PC-9 (cell line): ENCODE measurements around the gene WDR7. TPM values are rescaled to one million over a fixed set of nuclear protein-coding genes. Genes with fewer than 3 reads are reported as not detected.

ENCODE experiments used
- BruUV-seq: library from RNA; stranded (reverse); fragments of 400-500 nt; replicated peaks from 2 replicates; lab custom pipeline; 2021; lab: Mats Ljungman, UMichigan
- CTCF ChIA-PET: fragments of 300-600 bp; sonication (Branson Sonifier 250); formaldehyde crosslinking; loops from one replicate; lab custom pipeline; 2022; ENCODE audit warnings: antibody characterized with exemption; lab: Charles Lee
- POLR2A ChIA-PET: fragments of 300-600 bp; sonication (Branson Sonifier 250); formaldehyde crosslinking; loops from one replicate; lab custom pipeline; 2022; ENCODE audit warnings: antibody characterized with exemption; ENCODE audit not compliant: unreplicated experiment; lab: Charles Lee
- DNase-seq, 2 experiments: peaks; one replicate each; pipeline versions ENCODE4 v3.0.0 to v3.0.0-alpha.2; 2015 to 2022; ENCODE audit warnings: mixed read lengths in 1 of 2
- H2AFZ ChIP-seq: fragments of 200-600 bp; sonication (generic); 2 replicates; pipeline ENCODE4 v1.8.1; 2017; ENCODE audit warnings: antibody characterized with exemption
- H3F3A ChIP-seq: fragments of 200-600 bp; sonication (generic); 2 replicates; pipeline ENCODE4 v1.8.1; 2017; ENCODE audit warnings: antibody characterized with exemption, mild to moderate bottlenecking, low read depth; ENCODE audit not compliant: insufficient read depth
- H3K27ac ChIP-seq: fragments of 200-600 bp; sonication (generic); 2 replicates; pipeline ENCODE4 v1.6.1; 2016; ENCODE audit warnings: mixed run types
- H3K27me3 ChIP-seq: fragments of 200-600 bp; sonication (generic); 2 replicates; pipeline ENCODE4 v1.6.1; 2016; ENCODE audit warnings: low read depth, mixed run types; ENCODE audit not compliant: insufficient read depth
- H3K36me3 ChIP-seq: fragments of 200-600 bp; sonication (generic); 2 replicates; pipeline ENCODE4 v1.6.1; 2016; ENCODE audit warnings: low read depth, mixed run types
- H3K4me1 ChIP-seq: fragments of 200-600 bp; sonication (generic); replicated peaks from 2 replicates; pipeline ENCODE4 v1.6.1; 2016; ENCODE audit warnings: mixed run types; ENCODE audit not compliant: insufficient read depth
- H3K4me2 ChIP-seq: fragments of 200-600 bp; sonication (generic); 2 replicates; pipeline ENCODE4 v1.6.1; 2017; ENCODE audit warnings: mixed run types
- H3K4me3 ChIP-seq: fragments of 200-600 bp; sonication (generic); 2 replicates; pipeline ENCODE4 v1.6.1; 2016; ENCODE audit warnings: mixed run types
- H3K79me2 ChIP-seq: fragments of 200-600 bp; sonication (generic); 2 replicates; pipeline ENCODE4 v1.6.1; 2017; ENCODE audit warnings: low read depth, mixed run types
- H3K9me2 ChIP-seq: fragments of 200-600 bp; sonication (generic); 2 replicates; pipeline ENCODE4 v1.8.1; 2017; ENCODE audit warnings: mild to moderate bottlenecking; ENCODE audit not compliant: insufficient read depth
- H3K9me3 ChIP-seq: fragments of 200-600 bp; sonication (generic); 2 replicates; pipeline ENCODE4 v1.8.1; 2016; ENCODE audit warnings: low read depth; ENCODE audit not compliant: insufficient read depth
- H4K20me1 ChIP-seq: fragments of 200-600 bp; sonication (generic); 2 replicates; pipeline ENCODE4 v1.8.1; 2017; ENCODE audit not compliant: insufficient read depth
- EZH2 ChIP-seq: fragments of 200-600 bp; sonication (generic); IDR thresholded peaks from 2 replicates; pipeline ENCODE4 v1.8.0; 2017; ENCODE audit warnings: antibody characterized with exemption, low read depth
- intact Hi-C: fragments of 100-400 bp; cut with micrococcal nuclease; formaldehyde crosslinking; loops from one replicate; pipeline ENCODE4 v1.10.0; 2022; ENCODE audit not compliant: unreplicated experiment
- total RNA-seq: library from RNA; stranded (reverse); gene quantifications from 2 replicates; pipeline ENCODE4 v1.2.3, GENCODE V29; 2021
- TF ChIP-seq, protein P1 (sequence below): fragments of 200-600 bp; sonication (generic); conservative IDR thresholded peaks from 2 replicates; pipeline ENCODE4 v1.6.1; 2017; ENCODE audit warnings: mixed run types, antibody characterized with exemption, mild to moderate bottlenecking, moderate library complexity

WDR7 gene
- total RNA-seq, 1 experiment from 2014 or later, result 7.7 TPM

DNA sequence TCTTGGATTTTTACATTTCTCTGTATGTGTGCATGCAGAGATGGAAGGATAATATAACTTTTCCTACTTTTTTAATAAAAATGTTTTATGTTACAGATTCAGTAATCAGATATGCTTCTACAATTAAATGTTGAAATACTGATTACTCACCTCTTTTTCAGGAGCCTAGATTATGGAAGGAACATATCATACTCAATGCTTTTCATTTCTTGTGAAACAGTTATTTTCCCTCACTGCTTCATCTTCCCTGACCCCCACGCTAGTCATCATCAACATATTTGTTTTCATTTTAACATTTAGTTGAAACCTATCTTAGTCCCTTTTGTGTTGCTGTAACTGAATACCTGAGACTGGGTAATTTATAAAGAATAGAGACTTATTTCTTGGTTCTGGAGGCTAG lies 190.7 kb downstream of the WDR7 start:
- CTCF ChIA-PET, result no interaction called here
- no peak overlapping the region for H3K4me2 ChIP-seq

DNA sequence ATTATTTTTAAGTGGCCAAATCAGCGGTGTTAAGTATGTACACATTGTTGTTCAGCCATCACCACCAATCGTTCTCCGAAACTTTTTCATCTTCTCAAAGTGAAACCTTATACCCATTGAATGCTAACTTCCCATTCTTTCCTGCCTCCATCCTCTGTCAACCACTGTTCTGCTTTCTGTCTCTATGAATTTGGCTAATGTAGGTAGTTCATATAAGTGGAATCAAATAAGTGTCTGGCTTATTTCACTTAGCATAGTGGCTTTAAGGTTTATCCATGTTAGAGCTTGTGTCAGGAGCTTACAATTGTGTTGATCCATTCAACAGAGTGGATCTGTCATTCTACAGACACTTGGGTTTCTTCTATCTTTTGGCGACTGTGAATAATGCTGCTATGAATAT lies 192.1 kb downstream of the WDR7 start:
- BruUV-seq, result no TSS peak
- no peaks in the 10 kb centered on the region for H3F3A ChIP-seq
- no peak for TF ChIP-seq EZH2
- TF ChIP-seq, protein P1, sequence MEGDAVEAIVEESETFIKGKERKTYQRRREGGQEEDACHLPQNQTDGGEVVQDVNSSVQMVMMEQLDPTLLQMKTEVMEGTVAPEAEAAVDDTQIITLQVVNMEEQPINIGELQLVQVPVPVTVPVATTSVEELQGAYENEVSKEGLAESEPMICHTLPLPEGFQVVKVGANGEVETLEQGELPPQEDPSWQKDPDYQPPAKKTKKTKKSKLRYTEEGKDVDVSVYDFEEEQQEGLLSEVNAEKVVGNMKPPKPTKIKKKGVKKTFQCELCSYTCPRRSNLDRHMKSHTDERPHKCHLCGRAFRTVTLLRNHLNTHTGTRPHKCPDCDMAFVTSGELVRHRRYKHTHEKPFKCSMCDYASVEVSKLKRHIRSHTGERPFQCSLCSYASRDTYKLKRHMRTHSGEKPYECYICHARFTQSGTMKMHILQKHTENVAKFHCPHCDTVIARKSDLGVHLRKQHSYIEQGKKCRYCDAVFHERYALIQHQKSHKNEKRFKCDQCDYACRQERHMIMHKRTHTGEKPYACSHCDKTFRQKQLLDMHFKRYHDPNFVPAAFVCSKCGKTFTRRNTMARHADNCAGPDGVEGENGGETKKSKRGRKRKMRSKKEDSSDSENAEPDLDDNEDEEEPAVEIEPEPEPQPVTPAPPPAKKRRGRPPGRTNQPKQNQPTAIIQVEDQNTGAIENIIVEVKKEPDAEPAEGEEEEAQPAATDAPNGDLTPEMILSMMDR, result no peak

More for the DNA sequence above, 190.7 kb downstream of the WDR7 start:
- Histone ChIP-seq H3K79me2 (no peaks in the 10 kb centered on the region), H4K20me1 (0 out of 2 replicates have a peak, but pooled peaks cover 3% of the 10 kb centered on the region), H3K27ac (no peak overlapping the region), H3K27me3 (no peaks in the 10 kb centered on the region), H3K9me2 (no peaks in the 10 kb centered on the region), H3K4me3 (no peak overlapping the region), H3F3A (no peaks in the 10 kb centered on the region), H2AFZ (no peak overlapping the region), H3K9me3 (no peaks in the 10 kb centered on the region; the same call in 1 of the 2 replicates), H3K4me1 (no peaks in the 10 kb centered on the region), H3K36me3 (no peaks in the 10 kb centered on the region)
- POLR2A ChIA-PET, result no interaction called here
- TF ChIP-seq, protein P1, result no peak
- no peak for TF ChIP-seq EZH2
- no peak for DNase-seq
- BruUV-seq, result no TSS peak
- intact Hi-C loops, result no loop called here

DNA sequence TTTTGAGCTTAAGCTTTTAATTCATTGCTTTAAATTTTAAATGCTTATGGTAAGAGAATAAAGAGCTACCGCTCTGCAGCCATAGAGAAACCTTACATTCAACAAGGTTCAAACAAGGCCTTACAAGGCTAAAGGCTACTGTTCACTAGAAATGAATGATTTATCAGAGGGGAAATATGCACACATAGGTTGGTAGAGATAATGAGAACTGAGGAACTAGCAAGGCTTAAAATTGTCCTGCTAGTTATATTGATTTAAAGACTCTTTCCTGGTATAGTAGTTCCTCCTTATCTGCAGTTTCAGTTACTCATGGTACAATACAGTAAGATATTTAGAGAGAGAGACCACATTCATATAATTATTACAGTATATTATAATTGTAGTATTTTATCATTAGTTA lies 193.4 kb downstream of the WDR7 start:
- DNase-seq, result no peak
- Histone ChIP-seq H2AFZ (no peak overlapping the region), H3K27ac (no peak overlapping the region), H3K4me3 (no peak overlapping the region), H3K36me3 (no peaks in the 10 kb centered on the region), H3K79me2 (no peaks in the 10 kb centered on the region), H3K9me2 (no peaks in the 10 kb centered on the region), H3K4me1 (no peaks in the 10 kb centered on the region), H3F3A (no peaks in the 10 kb centered on the region), H3K27me3 (no peaks in the 10 kb centered on the region), H3K9me3 (no peaks in the 10 kb centered on the region; the same call in 1 of the 2 replicates), H3K4me2 (no peak overlapping the region), H4K20me1 (0 out of 2 replicates have a peak, but pooled peaks cover 3% of the 10 kb centered on the region)
- no TSS peak for BruUV-seq
- TF ChIP-seq EZH2, result no peak
- TF ChIP-seq, protein P1, result no peak
- ChIA-PET CTCF (no interaction called here), POLR2A (no interaction called here)
- intact Hi-C loops, result no loop called here

More for the DNA sequence above, 192.1 kb downstream of the WDR7 start:
- H3K36me3 ChIP-seq, result no peaks in the 10 kb centered on the region
- no peak overlapping the region for H3K4me3 ChIP-seq
- no peak overlapping the region for H3K27ac ChIP-seq
- H3K27me3 ChIP-seq, result no peaks in the 10 kb centered on the region
- no peaks in the 10 kb centered on the region for H3K79me2 ChIP-seq
- H3K9me3 ChIP-seq, result no peaks in the 10 kb centered on the region; the same call in 1 of the 2 replicates
- no peak for DNase-seq
- no peaks in the 10 kb centered on the region for H3K9me2 ChIP-seq
- H4K20me1 ChIP-seq, result 0 out of 2 replicates have a peak, but pooled peaks cover 3% of the 10 kb centered on the region
- no peak overlapping the region for H2AFZ ChIP-seq
- H3K4me1 ChIP-seq, result no peaks in the 10 kb centered on the region
- no peak overlapping the region for H3K4me2 ChIP-seq
- ChIA-PET POLR2A (no interaction called here), CTCF (no interaction called here)
- intact Hi-C loops, result no loop called here
